ENCODE measurements around the gene RAB11FIP4.

- TF ChIP-seq POLR2A (IDR thresholded peaks at IDR 0.05), result no peak
- TF ChIP-seq, protein P1, sequence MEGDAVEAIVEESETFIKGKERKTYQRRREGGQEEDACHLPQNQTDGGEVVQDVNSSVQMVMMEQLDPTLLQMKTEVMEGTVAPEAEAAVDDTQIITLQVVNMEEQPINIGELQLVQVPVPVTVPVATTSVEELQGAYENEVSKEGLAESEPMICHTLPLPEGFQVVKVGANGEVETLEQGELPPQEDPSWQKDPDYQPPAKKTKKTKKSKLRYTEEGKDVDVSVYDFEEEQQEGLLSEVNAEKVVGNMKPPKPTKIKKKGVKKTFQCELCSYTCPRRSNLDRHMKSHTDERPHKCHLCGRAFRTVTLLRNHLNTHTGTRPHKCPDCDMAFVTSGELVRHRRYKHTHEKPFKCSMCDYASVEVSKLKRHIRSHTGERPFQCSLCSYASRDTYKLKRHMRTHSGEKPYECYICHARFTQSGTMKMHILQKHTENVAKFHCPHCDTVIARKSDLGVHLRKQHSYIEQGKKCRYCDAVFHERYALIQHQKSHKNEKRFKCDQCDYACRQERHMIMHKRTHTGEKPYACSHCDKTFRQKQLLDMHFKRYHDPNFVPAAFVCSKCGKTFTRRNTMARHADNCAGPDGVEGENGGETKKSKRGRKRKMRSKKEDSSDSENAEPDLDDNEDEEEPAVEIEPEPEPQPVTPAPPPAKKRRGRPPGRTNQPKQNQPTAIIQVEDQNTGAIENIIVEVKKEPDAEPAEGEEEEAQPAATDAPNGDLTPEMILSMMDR (IDR thresholded peaks at IDR 0.05 in 4 of 5, conservative IDR thresholded peaks at IDR 0.05 in 1 of 5), result no peak
Observed at GRCh38 chr17:31511195-31511578, 119.7 kb downstream of the RAB11FIP4 start.

Measured in gastrocnemius medialis (tissue), 4 donors.